NCI-H2107 (cell line): Measurements from ENCODE around the gene NAA40.
A peak's percentile ranks its signal among the peaks of the same experiment; 100 is the strongest.

ENCODE experiments used
- DNase-seq: peaks from one replicate; lab custom pipeline; 2025; lab: John Stamatoyannopoulos, UW

The NAA40 gene

DNA sequence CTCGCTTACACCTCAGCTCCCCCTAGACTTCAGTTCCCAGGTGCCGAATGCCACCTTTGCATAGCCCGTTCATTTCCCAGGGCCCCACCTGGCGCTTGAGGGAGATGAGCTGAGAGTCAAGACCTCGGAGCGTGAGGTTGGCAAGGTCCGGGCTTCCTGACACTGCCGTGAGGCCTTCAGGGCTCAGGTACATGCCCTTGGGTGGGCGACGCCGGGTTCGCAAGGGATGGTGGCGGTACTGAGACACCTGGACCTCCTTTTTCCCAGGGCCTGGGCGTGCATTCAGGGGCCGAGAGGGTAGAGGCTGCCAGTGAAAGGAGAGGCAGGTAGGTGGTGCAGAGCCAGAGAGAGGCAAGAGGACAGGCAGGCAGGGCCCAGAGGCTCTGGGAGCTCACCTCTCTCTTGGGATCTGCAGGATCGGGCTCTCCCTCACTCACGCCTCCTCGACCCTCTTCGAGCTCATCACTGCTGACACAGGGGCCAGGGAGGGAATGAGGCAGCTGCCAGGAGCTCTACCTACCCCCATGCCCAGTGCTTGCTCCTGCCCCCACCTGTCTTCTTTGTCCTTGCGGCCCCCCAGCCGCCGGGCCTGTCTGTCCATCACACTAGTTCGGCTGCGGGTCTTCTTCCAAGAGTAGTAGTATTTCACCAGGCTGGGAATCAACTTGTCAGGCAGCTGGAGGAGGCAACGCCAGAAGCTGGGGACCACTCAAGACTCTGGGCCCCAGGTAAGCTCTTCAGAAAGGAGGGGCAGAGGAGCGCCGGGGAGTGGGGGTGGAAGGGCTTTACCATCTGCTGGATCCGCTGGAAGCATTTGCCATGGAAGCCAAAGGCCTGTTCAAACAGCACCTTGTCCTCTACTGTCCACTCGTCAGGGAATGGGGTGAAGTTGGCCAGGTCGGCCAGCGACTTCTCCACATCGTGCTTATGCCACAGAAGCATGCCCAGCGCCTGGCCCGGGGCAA lies 24.7 kb upstream of the NAA40 start:
- no peak for DNase-seq

GRCh38 chr11:63914896-63915691 lies 23.7 kb upstream of the NAA40 start:
- DNase-seq, result no peak

DNA sequence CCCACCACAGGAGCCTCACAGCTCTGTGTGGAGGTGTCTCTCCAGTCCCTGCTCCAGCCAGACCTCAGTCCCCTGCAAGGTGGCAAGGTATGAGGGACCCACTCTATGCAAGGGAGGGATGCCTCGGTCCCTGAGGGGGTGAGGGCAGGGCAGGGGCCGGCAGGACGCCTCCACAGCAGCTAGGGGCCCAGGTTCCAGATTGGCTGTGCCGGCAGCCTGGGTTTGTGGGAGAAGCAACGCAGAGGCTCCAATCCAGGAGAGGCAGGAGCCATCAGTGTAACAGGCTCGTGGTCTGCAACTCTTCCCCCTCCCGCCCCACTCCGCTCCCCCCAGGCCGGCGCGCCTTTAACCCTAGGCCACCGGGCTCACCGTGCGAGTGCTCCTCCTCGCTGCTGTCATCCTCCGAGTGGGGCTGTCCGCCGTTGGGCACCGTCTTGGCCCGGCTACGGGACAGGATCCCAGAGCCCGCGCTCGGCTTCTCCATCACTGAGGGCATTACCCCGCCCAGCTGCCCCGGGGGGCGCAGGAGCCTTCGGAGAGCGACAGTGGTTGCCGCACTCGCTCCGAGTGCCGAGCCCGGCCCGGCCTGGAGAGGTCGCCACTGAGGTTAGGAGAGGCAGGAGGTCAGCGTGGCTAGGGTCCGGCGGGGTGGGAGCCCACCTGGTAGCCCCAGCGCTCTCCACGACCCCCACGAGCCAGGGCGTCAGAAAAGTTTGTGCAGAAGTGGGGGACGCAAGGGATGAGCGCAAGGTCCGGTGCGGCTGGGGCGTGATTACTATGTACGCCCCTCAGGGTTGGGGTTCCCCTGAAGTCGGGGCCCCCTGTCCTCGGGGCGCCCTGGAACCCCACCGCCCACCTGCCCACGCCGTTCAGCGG lies 22.6 kb upstream of the NAA40 start:
- no peak for DNase-seq

DNA sequence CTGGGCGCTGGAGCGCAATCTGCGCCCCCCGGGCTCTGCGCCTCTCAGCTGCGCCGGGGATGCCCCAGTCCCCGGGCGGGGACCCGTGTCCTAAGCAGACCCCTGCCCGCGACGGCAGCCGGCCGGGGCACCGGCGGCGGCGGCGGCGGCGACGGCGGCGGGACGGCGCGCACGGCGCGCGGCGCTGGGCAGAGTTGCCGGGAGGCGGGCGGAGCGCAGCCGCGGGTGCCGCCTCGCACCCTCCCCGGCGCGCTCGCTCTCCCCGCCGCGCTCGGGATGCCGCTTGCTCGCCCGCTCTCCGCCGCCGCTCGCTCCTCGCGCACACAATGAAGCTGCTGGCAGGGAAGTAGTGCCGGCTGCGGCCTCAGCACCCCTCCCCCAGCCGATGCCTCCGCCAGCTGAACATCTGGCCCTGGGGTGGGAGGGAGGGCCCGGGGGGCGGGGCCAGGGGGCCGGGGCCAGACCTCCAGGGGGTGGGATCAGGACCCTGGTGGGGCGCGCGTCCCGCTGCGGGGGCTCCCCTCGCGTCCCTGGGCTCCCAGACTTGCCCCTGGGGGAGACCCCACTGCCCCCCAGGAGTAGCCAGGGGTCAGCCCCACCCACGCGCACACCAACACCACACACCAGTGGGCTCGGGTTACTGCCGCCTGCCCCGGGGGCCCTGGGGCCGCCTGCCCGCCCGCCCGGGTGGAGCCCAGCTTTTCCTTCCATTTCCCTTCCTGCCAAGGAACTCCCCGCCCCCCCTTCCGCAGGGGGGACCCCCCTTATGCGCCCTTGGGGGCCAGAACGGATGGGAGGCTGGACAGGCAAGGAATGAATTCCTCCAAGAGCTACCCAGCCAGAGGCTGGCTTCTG lies 21.7 kb upstream of the NAA40 start, which contains the start of gene RCOR2:
Gene RCOR2, minus strand, starts transcription at position 328 of the 855 bp plus-strand sequence. CDS start 708 bp downstream, outside the sequence.
- peak; percentile 51 for DNase-seq

DNA sequence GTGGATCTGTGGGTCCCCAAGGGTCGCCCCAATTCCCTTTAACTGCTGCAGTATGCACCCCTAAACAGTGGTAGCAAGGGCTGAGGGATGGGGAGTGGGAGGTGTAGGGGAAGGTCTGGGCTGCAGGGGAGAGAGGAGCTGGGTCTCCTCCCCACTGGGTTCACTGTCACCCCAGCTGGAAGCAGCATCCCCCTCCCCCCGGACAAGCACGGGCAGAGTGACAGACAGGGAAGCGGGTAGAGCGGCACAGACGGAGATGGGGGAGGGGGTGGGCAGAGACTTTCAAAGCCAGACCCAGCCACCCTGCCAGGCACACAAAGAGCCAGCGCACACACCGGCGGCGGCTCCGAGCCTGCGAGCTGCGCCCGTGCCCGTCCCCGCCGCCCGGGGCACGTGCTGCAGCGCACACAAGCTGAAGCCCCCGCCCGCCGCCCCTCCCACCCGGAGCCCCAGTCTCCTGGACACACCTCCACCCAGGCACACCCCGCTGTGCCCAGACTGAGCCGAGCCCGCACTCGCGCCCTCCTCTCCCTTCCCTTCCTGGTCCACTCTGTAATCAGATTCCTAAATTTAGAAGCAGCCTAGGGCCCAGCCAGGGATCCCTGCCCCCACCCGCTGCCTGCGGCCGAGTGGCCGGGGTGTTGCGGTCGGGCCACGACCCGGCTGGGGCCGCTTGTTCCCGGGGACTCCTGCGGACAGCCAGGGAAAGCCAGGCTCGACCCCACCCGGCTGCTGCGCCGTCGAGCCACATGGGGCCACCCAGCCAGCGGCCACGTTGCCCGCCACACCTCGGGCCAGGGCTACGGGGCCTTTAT lies 20.9 kb upstream of the NAA40 start:
- DNase-seq, result no peak

GRCh38 chr11:63918507-63919191 lies 20.2 kb upstream of the NAA40 start:
- DNase-seq, result no peak

- no peak for DNase-seq
Measured at GRCh38 chr11:63919267-63920125, 19.3 kb upstream of the NAA40 start.

DNA sequence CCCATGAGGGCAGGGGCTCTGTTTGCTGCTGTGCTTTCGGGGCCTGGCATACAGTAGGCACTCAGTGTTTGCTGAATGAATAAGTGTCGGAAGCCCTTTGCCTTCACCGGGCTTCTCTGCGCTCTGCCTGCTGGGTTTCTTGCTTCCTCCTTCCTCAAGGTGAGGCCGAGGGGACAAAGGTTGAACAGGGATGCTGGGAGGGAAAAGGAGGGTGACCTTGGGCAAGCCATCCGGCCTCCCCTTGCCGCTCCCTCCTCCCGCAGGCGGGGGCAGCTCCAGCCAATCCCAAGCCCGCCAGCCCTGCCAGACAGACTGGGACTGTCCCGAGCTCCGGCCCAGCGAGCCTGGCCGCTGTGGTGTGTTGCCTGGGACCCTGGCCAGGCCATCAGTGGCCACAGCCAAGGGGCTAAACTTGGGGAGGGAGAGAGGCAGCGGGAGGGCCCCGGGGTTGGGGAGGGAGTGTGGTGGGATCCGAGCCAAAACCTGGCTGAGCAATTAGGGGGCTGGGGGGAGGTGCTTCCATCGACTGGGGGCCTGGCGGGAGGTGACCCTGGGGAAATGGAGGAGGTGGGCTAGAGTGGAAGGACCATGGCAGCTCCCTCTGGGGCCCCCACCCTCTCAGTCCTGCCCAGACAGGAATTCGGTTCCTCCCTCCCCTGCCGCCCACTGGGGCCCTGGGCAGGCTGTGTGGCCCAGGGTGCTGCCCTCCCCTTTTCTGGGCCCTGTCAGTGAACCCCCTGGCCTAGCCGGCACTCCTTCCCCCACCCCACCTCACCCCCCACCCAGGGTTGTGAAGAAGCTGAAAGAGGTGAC lies 18.5 kb upstream of the NAA40 start:
- no peak for DNase-seq

DNA sequence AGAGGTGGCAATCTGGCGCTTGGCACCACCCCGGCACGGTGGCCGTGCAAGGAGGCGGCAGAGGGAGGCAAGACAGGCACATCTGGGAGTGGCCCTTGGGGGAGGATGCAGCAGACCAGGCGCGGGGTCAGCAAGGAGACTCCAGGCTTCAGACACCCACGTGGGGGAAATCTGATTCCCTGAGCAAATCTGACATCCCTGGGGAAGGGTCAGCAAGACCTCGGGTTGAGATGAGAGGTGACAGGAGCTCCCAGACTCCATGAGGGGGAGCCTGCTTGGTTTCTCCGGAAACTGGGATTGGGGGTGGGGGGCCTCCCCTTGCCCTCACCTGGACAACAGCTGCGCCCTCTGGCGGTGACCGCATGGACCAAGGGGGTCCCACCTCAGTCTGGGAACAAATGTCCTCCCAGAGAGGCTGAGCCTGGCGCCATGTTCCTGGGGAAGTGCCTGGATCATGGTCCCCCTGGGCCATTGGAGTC lies 17.8 kb upstream of the NAA40 start:
- no peak for DNase-seq

DNA sequence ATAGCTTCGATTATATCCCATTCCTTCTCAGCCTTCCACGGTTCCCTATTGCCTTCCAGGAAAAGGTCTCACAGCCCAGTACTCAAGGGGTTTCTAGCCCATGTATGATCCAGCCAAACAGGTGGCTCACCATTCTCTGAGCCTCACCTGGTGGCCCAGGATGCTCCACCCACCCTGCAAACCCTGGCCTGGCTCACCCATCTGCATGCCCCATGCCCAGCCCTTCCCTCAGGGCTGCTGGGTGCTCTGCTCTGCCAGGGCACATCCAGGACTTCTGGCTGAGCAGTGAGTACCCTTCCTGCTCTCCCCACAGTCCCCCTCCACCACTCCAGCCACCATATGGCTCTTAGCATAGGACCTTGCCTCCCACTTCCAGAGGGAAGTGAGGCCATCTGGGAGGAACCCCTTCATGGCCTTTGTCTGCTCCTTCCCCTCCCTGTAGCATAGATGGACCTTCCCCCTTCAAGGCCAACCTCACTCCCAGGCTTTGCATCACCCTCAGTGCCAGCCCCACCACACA lies 16.1 kb upstream of the NAA40 start:
- DNase-seq, result no peak

DNA sequence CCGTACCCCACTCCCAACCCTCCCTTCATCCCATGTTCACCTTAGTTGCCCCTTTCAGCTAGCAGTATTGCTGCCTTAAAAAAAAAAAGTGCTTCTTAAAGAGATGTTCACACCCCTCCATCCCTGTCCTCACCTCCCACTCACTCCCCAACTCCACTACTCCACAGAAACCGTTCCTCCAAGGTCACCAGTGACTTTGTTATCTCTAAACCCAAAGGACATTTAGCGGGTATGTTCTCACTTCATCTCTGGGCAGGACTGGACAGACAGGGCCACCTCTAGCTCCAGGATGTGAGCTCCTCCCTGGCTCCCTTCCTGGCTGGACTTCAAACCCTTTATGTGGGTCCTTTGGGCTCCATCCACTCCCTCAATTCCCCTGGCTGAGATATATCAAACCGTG lies 15.5 kb upstream of the NAA40 start:
- no peak for DNase-seq

DNA sequence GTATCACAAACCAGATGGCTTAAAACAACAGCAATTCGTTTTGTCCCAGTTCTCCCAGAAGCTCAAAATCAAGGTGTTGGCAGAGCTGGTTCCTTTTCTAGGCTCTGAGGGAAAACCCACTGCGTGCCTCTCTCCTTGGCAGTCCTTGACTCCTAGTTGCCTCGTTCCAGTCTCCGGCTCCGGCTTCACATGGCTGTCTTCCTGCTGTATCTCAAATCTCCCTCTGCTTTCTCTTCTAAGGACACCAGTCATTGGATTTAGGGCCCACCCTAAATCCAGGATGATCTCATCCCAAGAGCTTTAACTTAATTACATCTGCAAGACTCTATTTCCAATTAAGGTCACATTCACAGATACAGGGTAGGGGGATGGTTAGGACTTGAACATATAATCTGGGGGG lies 9.2 kb upstream of the NAA40 start:
- no peak for DNase-seq

GRCh38 chr11:63931045-63931444 lies 7.8 kb upstream of the NAA40 start:
- no peak for DNase-seq

- DNase-seq, result no peak
Measured at GRCh38 chr11:63931876-63932275, 6.9 kb upstream of the NAA40 start.

DNA sequence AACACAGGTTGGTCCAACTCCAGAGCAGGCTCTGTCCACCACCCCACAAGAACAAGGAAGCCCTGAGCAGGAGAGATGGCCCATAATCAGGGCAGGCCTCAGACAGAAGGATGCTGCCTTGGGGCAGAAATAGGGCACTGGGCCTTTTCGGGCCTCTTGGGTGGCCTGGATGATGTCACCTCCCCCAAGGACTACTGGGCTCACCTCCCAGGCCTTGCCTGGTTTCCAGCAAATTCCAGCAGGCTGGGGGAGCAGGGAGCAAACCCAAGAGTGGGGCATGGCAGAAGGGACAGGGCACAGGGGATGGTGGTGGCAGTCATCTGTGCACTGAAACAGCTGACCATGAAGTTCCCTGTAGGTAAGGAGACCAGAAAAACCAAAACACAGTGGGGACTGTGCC lies 5.3 kb upstream of the NAA40 start:
- no peak for DNase-seq

- no peak for DNase-seq
Measured at GRCh38 chr11:63937713-63938478, 906 bp upstream of the NAA40 start.
